Stimulated activated CD8-positive, alpha-beta memory T cell treated with anti-CD3 and anti-CD28 coated beads, Interleukin-7, amount 100 ng/mL, for 48 hours (primary cell): ENCODE results near the gene CNGB1.
"Not testable (repeated sequence)": the region's sequence is repeated elsewhere in the genome, so short reads cannot be mapped to it uniquely, and the experiment has no call there.

Source experiments
- DNase-seq, 2 donors: peaks; one replicate each; pipeline ENCODE4 v3.0.0-alpha.2; 2020; ENCODE audit warnings: low read depth in 1 of 2; ENCODE audit errors: extremely low read depth in 1 of 2

The CNGB1 gene

DNA sequence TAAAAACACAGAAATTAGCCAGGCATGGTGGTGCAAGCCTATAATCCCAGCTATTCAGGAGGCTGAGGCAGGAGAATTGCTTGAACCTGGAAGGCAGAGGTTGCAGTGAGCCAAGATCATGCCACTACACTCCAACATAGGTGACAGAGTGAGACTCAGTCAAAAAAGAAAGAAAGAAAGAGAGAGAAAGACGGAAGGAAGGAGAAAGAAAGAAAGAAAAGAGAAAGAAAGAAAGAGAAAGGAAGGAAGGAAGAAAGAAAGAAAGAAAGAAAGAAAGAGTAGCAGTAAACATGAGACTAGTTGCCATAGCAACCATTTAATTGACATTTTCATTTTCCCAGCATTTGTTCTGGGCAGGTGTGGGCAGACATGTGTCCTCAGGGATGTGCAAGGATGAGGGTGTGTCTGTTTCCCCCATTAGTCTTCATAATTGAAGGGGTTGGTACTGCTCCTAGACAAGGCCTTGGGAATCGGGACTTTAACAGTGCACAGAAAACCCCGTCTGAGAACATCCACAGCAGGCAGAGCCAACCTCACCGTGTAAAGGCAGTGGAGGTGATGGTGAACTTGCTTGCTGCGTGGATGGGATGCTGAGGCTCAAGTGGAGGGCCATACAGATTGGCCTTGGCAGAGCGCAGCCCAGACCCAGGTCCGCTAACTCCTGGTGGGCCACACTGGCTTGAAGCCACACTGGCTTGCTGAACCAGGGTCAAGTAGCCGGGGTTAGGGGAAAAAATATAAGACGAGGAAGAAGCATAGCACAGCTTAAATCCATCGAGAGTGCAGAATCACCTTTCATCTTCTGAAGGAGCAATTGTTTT lies 133.4 kb downstream of the CNGB1 start:
- no peak for DNase-seq

DNA sequence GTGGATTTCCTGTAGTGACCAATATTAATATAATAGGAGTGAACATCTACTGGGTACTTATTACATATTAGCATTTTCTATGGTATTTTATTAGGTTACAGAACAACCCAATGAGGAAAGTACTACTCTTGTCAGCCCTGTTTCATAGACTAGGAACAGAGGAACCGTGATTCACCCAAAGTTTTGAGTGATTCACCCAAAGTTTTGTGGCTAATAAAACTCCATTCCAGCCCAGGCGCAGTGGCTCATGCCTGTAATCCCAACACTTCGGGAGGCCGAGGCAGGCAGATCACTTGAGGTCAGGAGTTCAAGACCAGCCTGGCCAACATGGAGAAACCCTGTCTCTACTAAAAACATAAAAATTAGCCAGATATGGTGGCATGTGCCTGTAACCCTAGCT lies 135.5 kb downstream of the CNGB1 start:
- not testable (repeated sequence) for DNase-seq

DNA sequence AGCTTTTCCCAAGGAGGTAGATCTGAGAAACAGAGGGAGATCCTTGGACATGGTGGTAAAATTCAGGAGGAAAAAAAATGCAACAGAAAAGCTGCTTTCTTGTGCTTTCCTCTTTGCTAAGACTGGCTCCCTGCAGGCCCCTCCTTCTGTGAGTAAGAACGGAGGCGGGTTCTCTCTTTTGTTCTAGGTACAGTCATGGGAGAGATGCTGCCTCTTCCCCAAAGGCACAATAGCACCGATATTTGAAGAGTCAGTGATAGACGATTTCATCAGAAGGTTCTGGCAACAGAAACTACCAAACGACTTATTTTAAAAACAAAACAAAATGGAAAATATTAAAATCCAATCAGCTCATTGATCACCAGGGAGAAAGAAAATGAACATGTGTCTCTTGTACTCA lies 136.0 kb downstream of the CNGB1 start:
- DNase-seq: no peak
